DOHH2 (cell line): ENCODE measurements around the gene ADIG.

Experiments
- H3F3A ChIP-seq: fragments of 200-600 bp; sonication (generic), shearing (Covaris generic); 2 replicates; pipeline ENCODE4 v1.6.0; 2016; ENCODE audit warnings: antibody characterized with exemption, mild to moderate bottlenecking; ENCODE audit not compliant: control insufficient read depth, insufficient read depth
- H3K27ac ChIP-seq: fragments of 200-600 bp; sonication (generic); 2 replicates; pipeline ENCODE4 v1.5.1; 2014; ENCODE audit warnings: low read depth, mild to moderate bottlenecking, low read length, moderate library complexity
- H3K27me3 ChIP-seq: fragments of 200-600 bp; sonication (generic); 2 replicates; pipeline ENCODE4 v1.6.1; 2014; ENCODE audit warnings: mild to moderate bottlenecking, low read length, mixed read lengths; ENCODE audit not compliant: control insufficient read depth
- H3K36me3 ChIP-seq: fragments of 200-600 bp; sonication (generic); 2 replicates; pipeline ENCODE4 v1.6.1; 2014; ENCODE audit warnings: mild to moderate bottlenecking, low read length, moderate library complexity, mixed read lengths; ENCODE audit not compliant: control insufficient read depth
- H3K4me1 ChIP-seq: fragments of 200-600 bp; sonication (generic); 2 replicates; pipeline ENCODE4 v1.6.1; 2014; ENCODE audit warnings: mild to moderate bottlenecking, low read length, mixed read lengths; ENCODE audit not compliant: control insufficient read depth
- H3K4me2 ChIP-seq: fragments of 200-600 bp; sonication (generic); 2 replicates; pipeline ENCODE4 v1.6.0; 2014; ENCODE audit warnings: mild to moderate bottlenecking, low read length, moderate library complexity
- H3K4me3 ChIP-seq: fragments of 200-600 bp; sonication (generic); 2 replicates; pipeline ENCODE4 v1.5.1; 2014; ENCODE audit warnings: mild to moderate bottlenecking, low read length, mixed read lengths
- H3K79me2 ChIP-seq: fragments of 200-600 bp; sonication (generic); 2 replicates; pipeline ENCODE4 v1.6.1; 2014; ENCODE audit warnings: mild to moderate bottlenecking, low read length, mixed read lengths; ENCODE audit not compliant: control insufficient read depth
- H3K9me2 ChIP-seq: fragments of 200-600 bp; sonication (generic); replicated peaks from 2 replicates; pipeline ENCODE4 v1.6.1; 2014; ENCODE audit warnings: mild to moderate bottlenecking, low read length, mixed read lengths; ENCODE audit not compliant: control insufficient read depth
- H3K9me3 ChIP-seq: fragments of 200-600 bp; sonication (generic); 2 replicates; pipeline ENCODE4 v1.6.1; 2014; ENCODE audit warnings: antibody characterized with exemption, low read length, mixed read lengths; ENCODE audit not compliant: control insufficient read depth, insufficient read depth
- H4K20me1 ChIP-seq: fragments of 200-600 bp; sonication (generic); 2 replicates; pipeline ENCODE4 v1.6.0; 2014; ENCODE audit warnings: low read depth, mild to moderate bottlenecking, antibody characterized with exemption, low read length, moderate library complexity; ENCODE audit not compliant: control insufficient read depth, insufficient read depth
- EZH2phosphoT487 ChIP-seq: fragments of 200-600 bp; sonication (generic); IDR thresholded peaks from 2 replicates; pipeline ENCODE4 v1.6.1; 2017; ENCODE audit warnings: borderline replicate concordance, mild to moderate bottlenecking, antibody characterized with exemption, low read length, moderate library complexity, mixed read lengths
- TF ChIP-seq, protein P1 (sequence below): fragments of 200-600 bp; sonication (generic); IDR thresholded peaks from one replicate; pipeline ENCODE4 v1.5.1; 2014; ENCODE audit warnings: antibody characterized with exemption, mild to moderate bottlenecking, low read depth, low read length; ENCODE audit not compliant: poor library complexity, severe bottlenecking

The ADIG gene

DNA sequence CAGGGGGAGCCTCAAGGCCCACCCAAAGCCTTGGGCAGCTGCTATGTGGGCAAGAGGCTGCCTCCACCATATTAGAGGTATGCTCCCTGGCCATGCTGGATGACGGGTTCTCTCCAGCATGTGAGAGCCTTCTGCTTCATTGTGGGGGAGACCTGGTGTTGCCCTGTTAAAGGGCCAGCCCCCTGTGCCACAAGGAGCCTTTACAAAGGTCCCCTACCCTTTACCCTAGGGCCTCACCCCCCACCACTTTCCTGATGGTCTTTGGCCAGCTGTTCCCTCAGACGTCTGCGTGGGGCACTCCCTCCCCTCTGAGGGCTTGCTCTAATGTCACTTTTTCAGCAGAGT is 5.2 kb downstream of the ADIG start:
- TF ChIP-seq, protein P1, sequence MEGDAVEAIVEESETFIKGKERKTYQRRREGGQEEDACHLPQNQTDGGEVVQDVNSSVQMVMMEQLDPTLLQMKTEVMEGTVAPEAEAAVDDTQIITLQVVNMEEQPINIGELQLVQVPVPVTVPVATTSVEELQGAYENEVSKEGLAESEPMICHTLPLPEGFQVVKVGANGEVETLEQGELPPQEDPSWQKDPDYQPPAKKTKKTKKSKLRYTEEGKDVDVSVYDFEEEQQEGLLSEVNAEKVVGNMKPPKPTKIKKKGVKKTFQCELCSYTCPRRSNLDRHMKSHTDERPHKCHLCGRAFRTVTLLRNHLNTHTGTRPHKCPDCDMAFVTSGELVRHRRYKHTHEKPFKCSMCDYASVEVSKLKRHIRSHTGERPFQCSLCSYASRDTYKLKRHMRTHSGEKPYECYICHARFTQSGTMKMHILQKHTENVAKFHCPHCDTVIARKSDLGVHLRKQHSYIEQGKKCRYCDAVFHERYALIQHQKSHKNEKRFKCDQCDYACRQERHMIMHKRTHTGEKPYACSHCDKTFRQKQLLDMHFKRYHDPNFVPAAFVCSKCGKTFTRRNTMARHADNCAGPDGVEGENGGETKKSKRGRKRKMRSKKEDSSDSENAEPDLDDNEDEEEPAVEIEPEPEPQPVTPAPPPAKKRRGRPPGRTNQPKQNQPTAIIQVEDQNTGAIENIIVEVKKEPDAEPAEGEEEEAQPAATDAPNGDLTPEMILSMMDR, result no peak
- no peak for TF ChIP-seq EZH2phosphoT487
- Histone ChIP-seq H4K20me1 (no peaks in the 10 kb centered on the region), H3K4me2 (no peak overlapping the region), H3K4me1 (no peaks in the 10 kb centered on the region), H3K9me2 (no peaks in the 10 kb centered on the region), H3K27ac (no peak overlapping the region), H3K9me3 (no peaks in the 10 kb centered on the region), H3K36me3 (no peaks in the 10 kb centered on the region), H3K79me2 (no peaks in the 10 kb centered on the region), H3F3A (no peaks in the 10 kb centered on the region), H3K4me3 (no peak overlapping the region), H3K27me3 (peaks cover 2% of the 10 kb centered on the region; the same call in 1 of the 2 replicates)

DNA sequence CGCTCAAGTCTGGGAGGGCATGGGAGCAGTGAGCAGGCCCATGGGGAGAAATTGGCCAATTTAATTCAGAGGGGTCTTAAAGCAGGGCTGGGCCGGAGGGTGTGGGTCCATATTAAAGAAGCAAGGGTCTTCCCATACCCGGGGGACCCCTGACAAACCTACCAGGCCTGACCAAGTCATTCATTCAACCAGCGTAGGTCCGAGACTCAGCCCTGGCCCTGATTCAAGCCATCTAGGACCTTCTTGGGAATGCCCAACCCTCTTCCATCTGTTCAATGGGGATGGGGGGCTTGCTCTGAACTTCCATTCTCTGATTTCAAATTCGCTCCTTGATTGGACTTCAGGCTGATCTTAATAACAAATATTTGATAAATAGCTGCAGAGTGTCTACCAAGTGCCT is 7.3 kb downstream of the ADIG start:
- Histone ChIP-seq H3K36me3 (no peaks in the 10 kb centered on the region), H3K9me2 (no peaks in the 10 kb centered on the region), H3F3A (no peaks in the 10 kb centered on the region), H3K9me3 (no peaks in the 10 kb centered on the region), H3K79me2 (no peaks in the 10 kb centered on the region), H3K4me2 (no peak overlapping the region), H3K27me3 (peaks cover 2% of the 10 kb centered on the region; the same call in 1 of the 2 replicates), H4K20me1 (no peaks in the 10 kb centered on the region), H3K27ac (no peak overlapping the region), H3K4me1 (no peaks in the 10 kb centered on the region), H3K4me3 (no peak overlapping the region)
- TF ChIP-seq, protein P1, result no peak
- no peak for TF ChIP-seq EZH2phosphoT487

DNA sequence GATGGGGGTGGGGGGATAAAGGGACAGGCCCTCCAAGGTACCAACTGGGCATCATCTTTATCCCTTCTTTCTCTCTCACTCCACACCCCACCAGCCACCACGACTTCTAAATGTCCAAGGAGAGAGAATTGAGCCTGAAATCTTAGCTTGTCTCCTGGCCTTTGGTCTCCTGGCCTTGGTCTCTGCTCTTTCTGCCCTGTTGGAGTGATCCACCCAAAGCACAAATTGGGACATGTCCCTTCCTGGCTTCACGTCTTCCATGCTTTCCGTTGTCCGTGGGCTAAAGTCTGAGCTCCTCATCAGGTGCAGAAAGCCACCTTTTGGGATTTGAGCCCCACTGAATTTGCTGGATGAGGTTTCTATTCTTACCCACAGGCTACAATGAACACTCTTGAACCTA is 8.4 kb downstream of the ADIG start:
- no peaks in the 10 kb centered on the region for H3K9me3 ChIP-seq
- no peak overlapping the region for H3K27ac ChIP-seq
- TF ChIP-seq EZH2phosphoT487, result no peak
- TF ChIP-seq, protein P1, result no peak
- H3K4me3 ChIP-seq, result no peak overlapping the region
- H3K9me2 ChIP-seq, result no peaks in the 10 kb centered on the region
- H3K27me3 ChIP-seq, result peaks cover 2% of the 10 kb centered on the region; the same call in 1 of the 2 replicates
- H3K36me3 ChIP-seq, result no peaks in the 10 kb centered on the region
- H3F3A ChIP-seq, result no peaks in the 10 kb centered on the region
- H3K4me1 ChIP-seq, result no peaks in the 10 kb centered on the region
- H4K20me1 ChIP-seq, result no peaks in the 10 kb centered on the region
- no peaks in the 10 kb centered on the region for H3K79me2 ChIP-seq
- no peak overlapping the region for H3K4me2 ChIP-seq
